HG02884 (cell line): ENCODE results near the gene EVL.

ENCODE experiments used
- ATAC-seq: cut with Tn5 transposase; IDR thresholded peaks from one replicate; pipeline ENCODE4 v1.9.1; 2021; ENCODE audit warnings: mild to moderate bottlenecking, moderate library complexity; ENCODE audit not compliant: unreplicated experiment

Gene EVL

DNA sequence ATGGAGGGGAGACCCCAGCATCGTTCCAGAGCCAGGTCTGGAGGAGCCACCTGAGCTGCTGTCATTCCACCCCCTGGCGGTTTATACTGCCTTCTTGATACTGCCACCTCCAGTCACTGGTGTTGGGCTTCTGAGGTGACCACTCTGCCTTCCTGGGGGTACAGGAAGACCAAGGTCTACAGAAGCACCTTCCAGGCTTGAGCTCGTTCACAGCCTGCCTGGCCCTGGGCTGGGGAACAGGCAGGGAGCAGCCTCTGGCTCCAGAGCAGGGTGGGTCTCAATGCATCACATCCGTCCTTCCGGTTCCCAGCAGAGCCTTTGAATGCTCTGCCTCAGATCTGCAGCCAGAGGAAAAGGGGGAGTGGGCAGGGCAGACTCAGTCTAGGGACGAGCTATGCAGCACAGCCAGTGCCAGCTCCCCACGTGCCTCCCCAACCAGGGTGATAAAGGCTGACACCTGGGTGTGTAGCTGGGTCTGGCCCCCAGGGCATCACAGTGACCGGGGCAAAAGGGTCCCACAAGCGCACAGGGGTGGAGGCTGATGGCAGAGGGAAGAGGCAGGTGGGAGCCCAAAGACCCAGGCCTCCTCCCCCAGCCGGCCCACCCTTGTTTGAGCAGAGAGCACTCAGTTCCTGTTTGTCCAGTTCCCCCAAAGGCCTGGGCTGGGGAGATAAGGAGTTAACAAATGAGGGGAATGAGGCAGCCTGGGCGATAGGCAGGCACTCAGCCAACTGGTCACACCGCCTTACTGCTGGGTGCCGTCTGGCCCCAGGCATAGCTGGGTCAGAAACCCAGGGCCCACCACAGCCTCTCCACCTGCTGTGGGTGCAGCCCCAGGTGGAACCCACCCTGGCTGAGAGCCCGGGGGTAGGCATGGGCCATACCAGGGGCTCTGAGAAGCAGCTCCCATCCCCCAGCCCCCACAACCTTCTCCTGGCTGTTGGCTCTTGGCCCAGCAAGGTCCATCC is 77.1 kb downstream of the EVL start:
- no peak for ATAC-seq

DNA sequence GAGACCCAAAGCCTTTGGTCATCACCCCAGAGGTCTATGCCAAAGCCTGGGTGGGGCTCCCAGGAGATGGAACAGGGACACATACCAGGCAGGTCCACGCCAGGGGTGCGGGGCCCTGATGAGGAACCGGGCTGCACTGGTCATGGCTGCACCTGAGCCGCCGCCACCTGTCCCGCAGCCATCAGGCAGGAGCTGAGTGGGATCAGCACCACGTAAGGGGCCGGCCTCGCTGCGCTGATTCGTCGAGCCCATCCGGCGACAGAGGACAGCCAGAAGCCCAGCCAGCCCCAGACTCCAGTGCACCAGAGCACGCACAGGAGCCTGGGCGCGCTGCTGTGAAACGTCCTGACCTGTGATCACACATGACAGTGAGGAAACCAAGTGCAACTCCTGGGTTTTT is 78.3 kb downstream of the EVL start:
- no peak for ATAC-seq

DNA sequence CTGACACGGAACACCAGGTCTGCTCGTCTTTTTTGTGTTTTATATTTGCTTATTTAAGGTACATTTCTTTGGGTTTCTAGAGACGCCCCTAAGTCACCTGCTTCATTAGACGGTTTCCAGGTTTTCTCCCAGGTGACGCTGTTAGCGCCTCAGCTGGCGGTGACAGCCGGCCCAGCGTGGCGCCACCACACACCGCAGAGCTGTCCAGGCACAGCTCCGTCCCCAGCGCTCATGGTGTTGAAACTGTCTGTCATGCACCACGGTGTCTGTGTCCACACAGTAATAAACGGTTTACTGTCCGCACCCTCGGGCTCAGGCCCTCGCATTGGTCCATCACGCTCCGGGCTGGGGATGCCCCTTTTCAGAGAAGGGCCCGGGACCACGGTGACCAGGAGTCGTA is 78.7 kb downstream of the EVL start:
- no peak for ATAC-seq

DNA sequence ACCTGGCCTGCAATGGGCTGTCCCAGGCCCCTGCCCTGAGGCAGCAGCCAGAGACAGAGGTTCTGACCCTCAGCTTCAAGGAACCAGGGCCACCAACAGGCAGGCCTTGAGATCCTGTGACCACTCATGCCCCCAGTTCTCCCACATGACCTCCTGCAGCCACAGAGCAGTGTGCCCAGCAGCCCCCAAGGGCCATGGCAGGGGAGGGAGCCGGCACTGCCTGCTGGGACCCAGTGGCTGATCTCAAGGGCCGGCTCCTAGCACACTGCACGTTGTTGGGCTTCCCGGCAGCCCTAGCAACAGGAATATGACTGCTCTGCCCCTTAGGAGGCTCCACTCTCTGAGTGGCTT is 79.4 kb downstream of the EVL start:
- no peak for ATAC-seq

- ATAC-seq: no peak
These were observed 79.9 kb downstream of the EVL start for GRCh38 chr14:100144996-100145646.

- no peak for ATAC-seq
These were observed 80.7 kb downstream of the EVL start for GRCh38 chr14:100145682-100146464.

GRCh38 chr14:100146531-100147091 is 81.4 kb downstream of the EVL start:
- no peak for ATAC-seq

DNA sequence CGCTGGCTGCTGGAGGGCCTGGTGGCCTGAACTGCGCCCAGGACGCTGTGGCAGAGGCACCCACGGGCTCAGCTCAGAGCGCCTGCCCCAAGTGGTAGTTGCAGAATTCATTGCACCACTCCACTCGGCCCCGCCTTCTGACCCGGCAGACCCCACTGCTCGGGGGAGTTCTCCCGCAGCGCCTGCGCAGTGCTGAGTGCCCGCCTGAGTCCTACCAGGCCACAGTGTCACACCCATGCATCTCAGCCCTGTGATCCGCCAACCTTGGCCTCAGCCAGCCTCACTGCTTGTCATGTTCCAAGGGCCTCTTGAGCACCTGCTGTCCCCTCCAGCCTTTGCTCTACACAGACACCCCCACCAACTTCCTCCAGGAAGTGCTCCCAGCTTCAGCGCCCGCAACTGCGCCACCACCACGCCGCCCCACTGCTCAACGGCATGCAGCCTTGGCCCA is 82.0 kb downstream of the EVL start:
- ATAC-seq: peak; percentile 40

DNA sequence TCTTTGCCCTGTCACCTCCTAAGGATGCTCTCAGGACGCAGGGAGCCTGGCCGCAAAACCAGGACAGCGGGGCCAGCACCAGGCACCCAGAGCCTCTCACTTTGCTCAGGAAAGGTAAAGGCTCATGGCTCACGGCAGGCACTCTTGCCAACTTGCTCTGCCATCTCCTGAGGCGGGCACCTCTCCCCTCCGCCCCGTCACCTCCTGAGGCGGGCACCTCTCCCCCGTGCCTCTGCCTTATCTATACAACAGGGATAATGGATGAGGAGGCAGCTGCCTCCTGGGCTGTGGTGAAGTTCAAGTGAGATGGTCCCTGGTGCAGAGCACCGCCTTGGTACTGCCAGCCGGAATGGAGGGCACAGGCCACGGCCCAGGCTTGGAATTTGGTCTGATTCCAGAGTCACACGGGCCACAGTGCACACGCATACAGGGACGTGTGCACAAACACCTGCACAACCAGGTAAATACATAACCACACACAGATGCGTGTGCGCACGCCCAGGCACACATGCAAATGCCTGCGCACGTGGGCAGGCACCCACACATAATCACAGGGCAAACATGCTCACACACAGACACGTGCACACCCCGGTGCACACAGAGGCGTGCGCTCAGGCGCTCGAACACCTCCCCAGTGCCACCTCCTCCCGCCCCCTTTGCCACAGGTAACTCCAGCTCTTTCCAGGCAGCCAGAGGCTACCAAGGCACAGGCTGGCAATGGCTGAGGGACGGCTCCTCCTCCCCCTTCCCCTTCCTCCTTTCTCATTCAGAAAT is 82.7 kb downstream of the EVL start:
- no peak for ATAC-seq

GRCh38 chr14:100148837-100149731 is 83.9 kb downstream of the EVL start:
- ATAC-seq: no peak

- no peak for ATAC-seq
These were observed 84.8 kb downstream of the EVL start for GRCh38 chr14:100149851-100150611.

- no peak for ATAC-seq
These were observed 85.8 kb downstream of the EVL start for GRCh38 chr14:100150932-100151587.

GRCh38 chr14:100152091-100152490 is 86.9 kb downstream of the EVL start:
- ATAC-seq: no peak

- ATAC-seq: no peak
These were observed 88.3 kb downstream of the EVL start for GRCh38 chr14:100153560-100153959.

DNA sequence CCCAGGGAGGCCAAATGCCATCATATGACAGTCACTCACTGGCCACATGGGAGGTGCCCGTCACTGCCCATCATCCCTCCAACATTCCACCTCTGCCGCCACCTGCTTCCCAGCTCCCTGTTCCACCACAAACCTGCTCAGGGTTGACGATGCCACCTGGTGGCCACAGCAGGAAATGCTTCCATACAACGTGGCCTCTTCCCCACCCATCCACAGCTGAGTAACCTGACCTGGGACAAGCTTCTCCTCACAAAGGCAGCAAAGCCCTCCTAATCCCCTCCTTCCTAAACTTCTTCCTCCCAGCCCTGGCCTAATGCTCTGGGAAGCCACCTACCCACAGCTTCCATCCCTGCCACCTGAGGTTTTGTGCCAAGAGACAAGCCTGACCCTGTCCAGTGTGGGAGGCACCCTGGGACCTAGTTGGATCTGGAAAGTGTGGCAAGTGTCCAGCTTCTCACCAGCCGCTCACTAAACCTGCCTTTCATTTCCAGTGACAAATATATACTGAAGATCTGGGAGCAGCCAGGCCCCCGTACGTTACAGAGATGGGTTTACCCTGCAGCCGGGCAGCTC is 89.9 kb downstream of the EVL start:
- no peak for ATAC-seq

DNA sequence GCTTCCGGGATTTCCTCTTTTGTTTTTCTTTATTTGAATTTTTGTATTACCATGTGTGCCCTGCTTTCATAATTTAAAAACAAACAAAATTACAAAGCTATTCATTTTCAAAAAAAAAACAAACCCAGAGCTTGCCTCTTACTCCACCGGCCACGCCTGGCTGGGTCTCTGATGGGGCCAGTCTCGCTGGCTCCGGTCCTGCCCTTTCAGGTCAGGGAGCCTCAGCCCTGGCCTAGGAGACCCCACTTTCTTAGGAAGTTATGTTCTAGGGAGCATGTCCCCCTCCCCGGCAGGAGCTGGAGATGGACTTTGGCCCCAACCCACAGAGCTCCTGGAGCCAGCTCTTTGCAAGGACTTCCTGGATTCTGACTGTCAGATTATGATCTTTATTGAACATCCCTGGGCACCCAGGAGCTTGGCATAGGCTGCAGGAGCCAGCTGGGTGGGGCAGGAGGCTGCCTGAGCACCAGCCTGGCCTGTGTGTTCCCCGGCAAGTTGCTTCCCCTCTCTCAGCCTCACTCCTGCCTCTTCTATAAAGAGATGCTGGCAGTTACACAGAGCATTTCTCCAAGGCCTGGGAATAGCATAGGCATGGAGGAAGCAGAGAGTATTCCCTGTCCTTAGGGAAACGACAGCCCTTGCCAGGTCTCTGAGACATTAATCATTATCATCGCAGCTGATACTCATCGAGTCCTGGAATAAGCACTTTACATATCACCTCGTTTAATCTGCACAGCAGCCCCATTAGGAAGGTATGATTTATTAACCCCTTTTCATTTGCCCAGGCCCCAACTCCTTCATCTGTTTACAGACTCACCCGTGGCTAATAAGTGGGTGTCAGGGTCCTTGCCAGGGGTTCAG is 90.8 kb downstream of the EVL start:
- ATAC-seq: no peak

- no peak for ATAC-seq
These were observed 91.6 kb downstream of the EVL start for GRCh38 chr14:100156776-100157175.
